Brain microvascular endothelial cell (primary cell): Measurements from ENCODE around the gene MOGAT2.

Experiments used
- DNase-seq: peaks from one replicate; pipeline ENCODE4 v3.0.0-alpha.2; 2020
- H3K27ac ChIP-seq: fragments of 250-450 bp; sonication (Bioruptor Pico); 2 replicates; pipeline ENCODE4 v1.5.1; 2020; ENCODE audit warnings: mild to moderate bottlenecking, moderate library complexity
- H3K27me3 ChIP-seq: fragments of 250-450 bp; sonication (Bioruptor Pico); replicated peaks from 2 replicates; pipeline ENCODE4 v1.5.1; 2020; ENCODE audit warnings: mild to moderate bottlenecking
- H3K36me3 ChIP-seq: fragments of 250-450 bp; sonication (Bioruptor Pico); replicated peaks from 2 replicates; pipeline ENCODE4 v1.5.1; 2020; ENCODE audit warnings: mild to moderate bottlenecking
- H3K4me3 ChIP-seq: 2 replicates; pipeline ENCODE4 v1.5.1; 2011; ENCODE audit warnings: low read depth, mild to moderate bottlenecking, control low read depth, low read length, moderate library complexity
- in situ Hi-C: cut with HindIII; loops from 2 replicates; pipeline ENCODE4 v1.10.0; 2017; ENCODE audit warnings: low sequenced_read_pairs, low pct_ligation_motif_present
- TF ChIP-seq, protein P1 (sequence below): IDR thresholded peaks from 2 replicates; pipeline ENCODE4 v1.5.1; 2011; ENCODE audit warnings: low read depth, mild to moderate bottlenecking, moderate library complexity, low read length, control low read depth, inconsistent platforms; ENCODE audit errors: missing control alignments

Gene MOGAT2

DNA sequence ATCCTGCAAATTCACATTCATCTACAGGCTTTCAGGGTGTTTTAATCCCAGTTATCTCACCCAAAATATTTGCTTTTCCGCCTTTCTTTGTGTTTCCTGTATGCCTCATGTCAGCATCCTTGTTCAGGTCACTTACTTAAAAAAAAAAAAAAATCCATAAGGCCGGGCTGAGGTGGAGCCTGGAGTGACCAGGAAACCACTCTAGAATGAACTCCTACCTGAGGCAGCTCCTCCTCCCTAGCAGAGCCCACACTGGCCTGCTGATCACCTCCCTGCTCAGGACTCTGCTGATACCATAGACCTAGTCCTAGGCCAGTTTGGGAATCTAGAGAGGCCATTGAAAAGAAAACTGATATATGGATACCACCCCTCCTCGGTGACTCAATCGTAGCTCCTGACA is 42.2 kb downstream of the MOGAT2 start:
- TF ChIP-seq, protein P1, sequence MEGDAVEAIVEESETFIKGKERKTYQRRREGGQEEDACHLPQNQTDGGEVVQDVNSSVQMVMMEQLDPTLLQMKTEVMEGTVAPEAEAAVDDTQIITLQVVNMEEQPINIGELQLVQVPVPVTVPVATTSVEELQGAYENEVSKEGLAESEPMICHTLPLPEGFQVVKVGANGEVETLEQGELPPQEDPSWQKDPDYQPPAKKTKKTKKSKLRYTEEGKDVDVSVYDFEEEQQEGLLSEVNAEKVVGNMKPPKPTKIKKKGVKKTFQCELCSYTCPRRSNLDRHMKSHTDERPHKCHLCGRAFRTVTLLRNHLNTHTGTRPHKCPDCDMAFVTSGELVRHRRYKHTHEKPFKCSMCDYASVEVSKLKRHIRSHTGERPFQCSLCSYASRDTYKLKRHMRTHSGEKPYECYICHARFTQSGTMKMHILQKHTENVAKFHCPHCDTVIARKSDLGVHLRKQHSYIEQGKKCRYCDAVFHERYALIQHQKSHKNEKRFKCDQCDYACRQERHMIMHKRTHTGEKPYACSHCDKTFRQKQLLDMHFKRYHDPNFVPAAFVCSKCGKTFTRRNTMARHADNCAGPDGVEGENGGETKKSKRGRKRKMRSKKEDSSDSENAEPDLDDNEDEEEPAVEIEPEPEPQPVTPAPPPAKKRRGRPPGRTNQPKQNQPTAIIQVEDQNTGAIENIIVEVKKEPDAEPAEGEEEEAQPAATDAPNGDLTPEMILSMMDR = no peak
- no peaks in the 10 kb centered on the region for H3K27me3 ChIP-seq
- in situ Hi-C loops = no loop called here

DNA sequence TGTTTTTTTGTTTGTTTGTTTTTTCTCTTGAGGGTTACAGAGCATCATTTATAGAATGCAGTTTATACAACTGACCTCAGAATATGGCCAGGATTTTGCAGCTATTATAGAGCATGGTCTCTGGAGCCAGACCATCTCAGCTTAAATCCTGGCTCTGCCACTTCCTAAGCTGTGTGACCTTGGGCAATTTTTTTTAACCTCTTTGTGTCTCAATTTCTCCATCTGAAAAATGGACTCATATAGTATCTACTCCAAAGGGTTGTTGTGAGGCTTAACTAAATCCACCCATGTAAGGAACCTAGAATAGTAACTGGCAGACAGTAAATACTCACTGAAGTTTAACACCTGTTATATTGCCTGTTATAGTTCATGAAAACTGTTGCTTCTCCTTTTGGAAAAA is 42.6 kb downstream of the MOGAT2 start:
- Histone ChIP-seq H3K27ac (no peak overlapping the region), H3K27me3 (no peaks in the 10 kb centered on the region), H3K36me3 (no peaks in the 10 kb centered on the region), H3K4me3 (no peak overlapping the region)
- DNase-seq = no peak
- in situ Hi-C loops = no loop called here
- TF ChIP-seq, protein P1 = no peak

More for the DNA sequence above, 42.2 kb downstream of the MOGAT2 start:
- H3K27ac ChIP-seq = no peak overlapping the region
- DNase-seq = no peak
- no peaks in the 10 kb centered on the region for H3K36me3 ChIP-seq
- H3K4me3 ChIP-seq = no peak overlapping the region

DNA sequence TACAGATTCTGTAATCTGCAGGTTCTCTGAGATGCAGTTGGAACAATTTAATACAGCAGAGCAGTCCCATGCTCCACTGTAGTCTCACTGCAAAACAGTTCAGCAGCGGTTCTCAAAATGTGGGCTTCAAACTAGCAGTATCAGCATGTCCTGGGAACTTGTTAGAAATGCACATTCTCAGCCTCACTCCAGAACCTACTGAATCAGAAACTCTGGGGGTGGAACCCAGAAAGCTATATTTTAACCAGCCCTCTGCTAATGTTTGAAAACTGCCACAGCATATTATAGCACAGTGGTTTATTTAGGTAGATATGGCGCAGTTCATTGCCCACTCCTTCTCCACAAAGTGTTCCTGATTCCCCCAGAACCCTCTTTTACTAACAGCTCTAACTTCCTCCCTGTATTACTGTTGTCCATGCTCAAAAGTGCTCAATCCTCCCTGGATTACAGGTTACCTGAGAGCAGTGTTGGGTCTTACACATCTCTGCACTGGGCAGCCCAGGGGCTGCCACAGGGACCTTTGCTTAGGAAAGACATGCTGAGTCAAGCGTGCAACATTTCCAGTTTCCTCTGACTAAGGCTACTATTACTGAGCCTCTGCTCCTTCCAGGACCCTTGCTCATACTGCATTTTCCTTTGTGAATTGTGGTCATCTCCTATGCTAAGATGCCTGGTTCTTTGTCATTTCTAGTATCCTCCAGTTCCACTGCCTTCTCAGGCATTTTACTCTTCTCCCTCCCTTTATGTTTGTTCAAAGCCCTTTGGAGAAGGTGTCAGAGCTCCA is 43.3 kb downstream of the MOGAT2 start:
- no peaks in the 10 kb centered on the region for H3K36me3 ChIP-seq
- in situ Hi-C loops = no loop called here
- TF ChIP-seq, protein P1 = no peak
- no peak overlapping the region for H3K27ac ChIP-seq
- H3K4me3 ChIP-seq = no peak overlapping the region
- no peaks in the 10 kb centered on the region for H3K27me3 ChIP-seq
- peak; percentile 53 for DNase-seq

DNA sequence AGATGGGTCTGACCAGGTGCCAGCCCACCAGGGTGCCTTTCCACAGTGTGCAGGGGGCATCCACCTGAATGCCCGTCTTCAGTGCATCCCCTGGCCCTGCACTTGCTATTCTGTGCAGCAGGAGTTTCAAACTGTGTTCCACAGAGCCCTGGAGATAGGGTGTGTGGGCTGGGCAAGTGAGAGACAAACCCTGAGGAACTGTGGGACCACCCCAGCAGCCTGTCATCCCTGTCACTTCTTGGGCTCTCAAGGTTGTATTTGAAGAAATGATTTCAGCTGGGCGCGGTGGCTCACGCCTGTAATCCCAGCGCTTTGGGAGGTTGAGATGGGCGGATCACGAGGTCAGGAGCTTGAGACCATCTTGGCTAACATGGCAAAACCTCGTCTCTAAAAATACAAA is 44.5 kb downstream of the MOGAT2 start:
- Histone ChIP-seq H3K4me3 (no peak overlapping the region), H3K27me3 (no peaks in the 10 kb centered on the region), H3K36me3 (no peaks in the 10 kb centered on the region), H3K27ac (no peak overlapping the region)
- TF ChIP-seq, protein P1 = no peak
- in situ Hi-C loops = no loop called here
- DNase-seq = no peak

DNA sequence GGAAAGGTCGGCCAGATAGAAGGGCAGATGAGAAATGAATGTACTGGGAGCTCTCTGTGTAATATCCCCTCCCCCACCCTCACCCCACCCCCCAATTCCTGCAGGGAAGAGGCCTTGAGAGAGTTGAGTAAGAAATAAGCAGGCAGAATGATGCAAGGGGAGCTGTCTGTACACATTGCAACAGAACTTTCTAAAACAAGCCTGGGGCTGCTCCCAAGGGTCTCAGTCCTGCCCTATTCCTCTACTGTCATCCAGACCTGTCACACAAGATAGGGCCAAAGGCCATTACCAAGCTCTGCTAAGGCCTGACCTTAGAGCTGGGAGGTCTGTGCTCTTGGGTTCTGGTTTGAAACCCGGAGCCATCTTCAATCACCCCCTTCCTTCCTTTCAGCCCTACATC is 45.2 kb downstream of the MOGAT2 start:
- H3K27ac ChIP-seq = no peak overlapping the region

More for the DNA sequence above, 45.2 kb downstream of the MOGAT2 start:
- Histone ChIP-seq H3K36me3 (no peaks in the 10 kb centered on the region), H3K27me3 (no peaks in the 10 kb centered on the region), H3K4me3 (no peak overlapping the region)
- in situ Hi-C loops = no loop called here
- DNase-seq = no peak
- TF ChIP-seq, protein P1 = no peak
